Activated naive CD4-positive, alpha-beta T cell treated with anti-CD3 and anti-CD28 coated beads for 36 hours (primary cell): ENCODE results near the gene HNRNPA3. TPM values are rescaled to one million over a fixed set of nuclear protein-coding genes. Genes with fewer than 3 reads are reported as not detected.
"Not testable (repeated sequence)": the region's sequence is repeated elsewhere in the genome, so short reads cannot be mapped to it uniquely, and the experiment has no call there.

ENCODE experiments used
- CTCF ChIA-PET: fragments of 350-600 bp; sonication (Branson Sonifier 250); formaldehyde crosslinking; loops from one replicate; lab custom pipeline; 2021; ENCODE audit warnings: antibody characterized with exemption; lab: Charles Lee
- DNase-seq: peaks from one replicate; pipeline ENCODE4 v3.0.0-alpha.2; 2020
- H3K27ac Mint-ChIP-seq: one replicate; pipeline ENCODE4 v1.8.0; 2021; ENCODE audit warnings: mild to moderate bottlenecking, mixed read lengths
- H3K27me3 Mint-ChIP-seq: one replicate; pipeline ENCODE4 v1.8.0; 2021; ENCODE audit warnings: low read depth, mixed read lengths
- H3K36me3 Mint-ChIP-seq: one replicate; pipeline ENCODE4 v1.8.0; 2021; ENCODE audit warnings: low read depth, mixed read lengths
- H3K4me1 Mint-ChIP-seq: one replicate; pipeline ENCODE4 v1.8.0; 2021; ENCODE audit warnings: low read depth, mixed read lengths
- H3K4me3 Mint-ChIP-seq: one replicate; pipeline ENCODE4 v1.8.0; 2021; ENCODE audit warnings: mild to moderate bottlenecking, moderate library complexity, mixed read lengths
- H3K9me3 Mint-ChIP-seq: one replicate; pipeline ENCODE4 v1.8.0; 2021; ENCODE audit warnings: mixed read lengths
- intact Hi-C: fragments of 100-400 bp; cut with micrococcal nuclease; formaldehyde crosslinking; loops from one replicate; pipeline ENCODE4 v1.15.1; 2023
- total RNA-seq, 2 experiments: library from RNA; stranded (reverse); gene quantifications; one replicate each; pipeline ENCODE4 v1.2.3, GENCODE V29; 2021

HNRNPA3 gene
- total RNA-seq, 2 experiments from 2014 or later = 312 to 340 TPM

DNA sequence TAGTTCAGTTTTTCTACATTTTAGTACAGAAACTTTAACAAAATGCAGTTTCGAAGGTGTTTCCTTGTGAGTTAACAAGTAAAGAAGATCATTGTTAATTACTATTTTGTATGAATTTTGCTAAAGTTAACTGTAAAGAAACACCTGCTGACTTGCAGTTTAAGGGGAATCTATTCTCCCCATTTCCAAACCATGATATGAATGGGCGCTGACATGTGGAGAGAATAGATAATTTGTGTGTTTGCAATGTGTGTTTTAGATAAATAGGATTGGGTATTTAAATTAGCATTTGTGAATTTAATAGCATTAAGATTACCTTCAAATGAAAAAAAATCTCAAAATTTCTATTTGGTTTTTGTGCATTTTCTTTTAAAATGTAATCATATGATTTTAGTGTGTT, 7.2 kb downstream of the HNRNPA3 start:
- CTCF ChIA-PET = not testable (repeated sequence)

DNA sequence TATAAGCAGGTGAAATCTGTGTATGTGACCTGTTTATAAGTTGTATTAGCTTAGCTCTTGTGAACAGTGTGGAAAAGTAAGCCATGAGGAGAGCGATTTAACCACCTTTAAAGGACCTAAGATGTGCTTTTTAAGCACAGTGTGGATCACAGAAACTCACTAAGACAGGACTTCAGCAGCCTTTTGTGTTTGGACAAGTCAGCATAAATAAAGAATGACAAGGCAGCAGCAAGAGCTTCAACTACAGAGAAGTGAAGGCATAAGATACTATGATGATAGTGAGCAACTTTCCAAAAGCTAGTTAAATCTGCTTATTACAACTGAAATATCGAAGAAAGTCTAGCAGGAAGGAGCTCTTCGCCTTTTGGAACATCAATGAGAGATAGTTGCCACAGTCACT, 8.9 kb downstream of the HNRNPA3 start:
- Mint-ChIP-seq H3K27me3 (no peaks in the 10 kb centered on the region), H3K9me3 (no peaks in the 10 kb centered on the region), H3K27ac (peak overlapping the region; percentile 51), H3K4me1 (peaks cover 44% of the 10 kb centered on the region), H3K4me3 (no peak overlapping the region), H3K36me3 (peaks cover 49% of the 10 kb centered on the region)
- DNase-seq = no peak
- intact Hi-C loops = no loop called here
- CTCF ChIA-PET = interaction anchor here (1.0 to 1.8 kb wide), 4 partner anchors 16 to 71 kb away, joined by 3 to 5 read pairs (median 4); no protein-coding TSS in a partner anchor

More for the DNA sequence above, 7.2 kb downstream of the HNRNPA3 start:
- Mint-ChIP-seq H3K4me1 (peaks cover 62% of the 10 kb centered on the region), H3K36me3 (peaks cover 64% of the 10 kb centered on the region)
- intact Hi-C loops, H3K9me3 Mint-ChIP-seq, H3K4me3 Mint-ChIP-seq, H3K27me3 Mint-ChIP-seq, DNase-seq, H3K27ac Mint-ChIP-seq: not testable (repeated sequence)

DNA sequence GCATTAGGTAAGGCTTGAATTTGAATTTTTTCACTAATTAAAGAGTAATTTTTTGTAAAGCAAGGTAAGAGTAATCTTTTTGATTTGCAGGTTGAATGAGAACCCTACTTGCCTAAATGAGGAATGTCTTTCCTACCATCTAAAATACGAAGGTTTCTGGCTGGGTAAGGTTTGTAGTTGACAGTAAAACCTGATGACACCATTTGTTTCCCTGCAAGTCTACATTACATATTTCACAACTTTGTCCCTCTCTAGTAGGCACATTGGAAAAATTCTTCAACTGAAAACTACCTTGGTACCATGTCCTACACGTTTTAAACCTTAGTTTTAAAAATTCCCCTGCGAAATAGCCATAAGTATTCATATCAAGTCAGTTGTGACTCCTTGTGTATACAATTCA, 9.4 kb downstream of the HNRNPA3 start:
- Mint-ChIP-seq H3K27me3 (no peaks in the 10 kb centered on the region), H3K36me3 (peaks cover 46% of the 10 kb centered on the region), H3K27ac (peak overlapping the region; percentile 68), H3K4me3 (no peak overlapping the region), H3K9me3 (no peaks in the 10 kb centered on the region), H3K4me1 (peaks cover 41% of the 10 kb centered on the region)
- intact Hi-C loops = loop anchor here (2.0 kb wide), 1 partner anchor 31 kb away; no protein-coding TSS in a partner anchor
- DNase-seq = no peak
- CTCF ChIA-PET = interaction anchor here (1.0 to 1.8 kb wide), 4 partner anchors 16 to 71 kb away, joined by 3 to 5 read pairs (median 4); no protein-coding TSS in a partner anchor

DNA sequence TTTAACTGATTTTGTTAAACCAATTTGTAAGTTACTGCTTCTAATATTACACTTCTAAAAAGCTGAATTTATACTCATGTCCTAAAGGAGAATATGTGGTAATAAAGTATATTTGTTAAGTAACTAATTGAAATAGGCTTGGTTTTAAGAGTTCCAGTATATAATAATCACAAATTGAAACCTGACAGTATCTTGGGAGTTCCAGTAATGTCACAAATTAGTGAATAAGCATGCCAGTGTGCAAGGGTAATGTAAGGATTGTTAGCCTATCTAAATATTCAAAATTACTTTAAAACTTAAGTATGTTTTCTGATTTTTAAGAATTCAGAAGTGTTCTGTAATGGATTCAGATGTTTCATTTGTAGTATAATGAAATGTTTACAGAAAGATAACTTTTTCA, 10.8 kb downstream of the HNRNPA3 start:
- H3K36me3 Mint-ChIP-seq = peaks cover 39% of the 10 kb centered on the region
- DNase-seq, H3K4me3 Mint-ChIP-seq, CTCF ChIA-PET, H3K27ac Mint-ChIP-seq, H3K27me3 Mint-ChIP-seq, H3K9me3 Mint-ChIP-seq: not testable (repeated sequence)
- H3K4me1 Mint-ChIP-seq = peaks cover 35% of the 10 kb centered on the region
- intact Hi-C loops = loop anchor here (1.0 to 2.0 kb wide), 2 partner anchors 10 to 29 kb away; no protein-coding TSS in a partner anchor

DNA sequence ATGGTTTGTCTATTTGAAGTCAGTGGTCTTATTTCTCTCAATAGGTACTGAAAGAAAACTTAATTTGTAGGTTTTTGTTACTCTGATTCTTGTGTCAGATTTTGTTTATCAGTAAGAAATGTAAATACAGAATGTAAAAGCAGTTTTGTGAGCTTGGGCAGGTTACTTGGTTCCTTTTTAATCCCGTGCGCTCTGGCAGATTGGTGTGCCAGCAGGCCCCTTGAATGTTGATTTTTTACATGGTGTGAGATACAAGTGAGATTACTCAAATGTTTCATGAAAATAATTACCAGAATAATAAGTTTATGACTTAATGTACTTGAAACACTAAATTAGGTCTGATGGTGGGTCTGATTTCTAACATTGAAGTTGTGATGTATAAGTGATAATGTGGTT, 13.4 kb downstream of the HNRNPA3 start:
- Mint-ChIP-seq H3K27ac (peak overlapping the region; percentile 50), H3K4me1 (peaks cover 32% of the 10 kb centered on the region), H3K9me3 (no peaks in the 10 kb centered on the region), H3K27me3 (no peaks in the 10 kb centered on the region), H3K36me3 (peaks cover 39% of the 10 kb centered on the region), H3K4me3 (no peak overlapping the region)
- CTCF ChIA-PET = interaction anchor here (0.6 to 1.9 kb wide), 5 partner anchors 16 to 70 kb away, joined by 3 to 10 read pairs (median 3); no protein-coding TSS in a partner anchor
- intact Hi-C loops = no loop called here
- no peak for DNase-seq

DNA sequence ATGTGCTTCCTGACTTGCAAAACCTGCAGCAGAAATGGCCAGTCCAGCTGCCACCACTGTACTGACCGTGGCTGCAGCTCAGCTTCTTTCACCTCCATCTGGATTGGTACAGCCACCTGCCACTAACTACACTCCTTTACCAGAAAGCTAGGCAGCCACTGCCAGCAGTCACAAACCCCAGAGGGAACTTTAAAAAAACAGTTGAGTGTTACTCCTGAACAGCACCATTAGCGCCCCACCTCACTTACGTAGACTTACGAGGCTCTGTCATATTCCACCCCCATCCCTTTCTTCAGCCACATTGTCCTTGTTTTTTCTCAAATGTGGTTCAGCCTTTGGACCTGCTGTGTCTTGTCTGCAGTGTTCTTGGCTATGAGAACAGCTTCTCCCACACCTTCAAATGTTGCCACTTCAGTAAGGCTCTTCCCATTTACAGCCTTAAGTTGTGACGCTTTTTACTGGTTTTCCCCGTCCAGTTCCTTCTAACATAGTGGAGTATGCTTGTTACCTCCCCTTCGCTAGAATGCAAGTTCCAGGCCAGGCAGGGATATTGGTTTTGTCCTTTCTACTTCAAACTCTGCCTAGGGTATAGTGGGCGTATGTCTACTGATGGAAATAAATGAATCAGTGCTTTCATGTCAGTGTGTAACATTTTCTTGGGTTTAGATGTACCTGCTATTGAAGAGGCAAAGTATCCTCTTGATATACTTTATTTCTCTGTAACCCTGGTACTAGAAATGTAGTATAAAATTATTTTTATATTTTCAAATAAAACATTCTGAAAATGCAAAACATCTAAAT, 17.0 kb downstream of the HNRNPA3 start:
- DNase-seq = no peak
- Mint-ChIP-seq H3K9me3 (no peaks in the 10 kb centered on the region), H3K27ac (peak overlapping the region; percentile 80), H3K36me3 (peaks cover 49% of the 10 kb centered on the region), H3K4me1 (peaks cover 41% of the 10 kb centered on the region), H3K4me3 (no peak overlapping the region), H3K27me3 (no peaks in the 10 kb centered on the region)
- intact Hi-C loops = loop anchor here (1.0 kb wide), 1 partner anchor 12 kb away; no protein-coding TSS in a partner anchor
- CTCF ChIA-PET = interaction anchor here (1.0 to 2.1 kb wide), 3 partner anchors 65 to 106 kb away, joined by 3 to 11 read pairs (median 11); no protein-coding TSS in a partner anchor

DNA sequence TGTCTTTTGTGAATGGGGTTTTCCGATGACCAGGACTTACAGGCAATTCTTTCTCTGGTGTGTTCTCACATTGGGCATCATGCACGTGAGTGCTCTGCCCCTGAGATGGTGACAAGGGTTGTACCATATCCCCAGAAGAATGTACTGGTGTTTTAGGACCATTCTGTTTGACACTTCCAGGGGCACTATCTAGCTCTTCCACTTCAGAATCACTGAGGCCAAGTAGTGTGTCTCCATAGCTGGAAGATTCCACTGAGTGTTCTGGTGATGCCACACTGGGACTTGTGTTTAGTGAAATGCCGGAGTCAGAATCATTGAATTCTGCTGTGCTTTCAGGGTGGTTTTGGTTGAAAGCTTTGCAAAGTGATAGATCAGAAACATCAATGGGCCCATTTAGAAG, 18.7 kb downstream of the HNRNPA3 start:
- no peak overlapping the region for H3K4me3 Mint-ChIP-seq
- intact Hi-C loops = no loop called here
- peaks cover 45% of the 10 kb centered on the region for H3K4me1 Mint-ChIP-seq

DNA sequence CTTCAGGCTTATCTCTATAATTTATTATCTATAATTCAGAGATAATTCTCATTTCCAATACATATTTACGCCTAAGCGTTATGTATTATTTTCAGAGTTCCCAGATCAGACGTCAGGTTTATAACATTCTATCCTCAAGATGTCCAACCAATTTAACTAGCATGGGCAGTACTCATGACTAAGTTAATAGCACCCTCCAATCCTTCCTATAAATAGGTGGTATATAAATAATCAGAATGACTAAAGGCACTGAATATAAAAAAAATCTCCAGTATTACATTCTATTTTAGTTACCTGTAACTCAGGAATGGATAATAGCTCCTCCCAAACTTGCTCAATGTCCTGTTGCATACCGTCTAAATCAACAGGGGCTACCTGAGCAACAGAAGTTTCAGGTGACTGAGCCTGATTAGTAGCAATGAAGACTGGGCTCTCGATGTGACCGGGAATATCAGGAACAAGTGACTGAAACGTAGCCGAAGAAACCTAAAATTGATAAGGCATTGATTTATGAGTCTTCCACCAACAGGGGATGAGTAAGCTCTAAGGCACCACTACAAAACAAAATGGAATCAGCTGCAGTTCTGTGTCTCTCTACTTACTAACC, 19.6 kb downstream of the HNRNPA3 start:
- no peak for DNase-seq
- H3K4me1 Mint-ChIP-seq = peaks cover 46% of the 10 kb centered on the region
- intact Hi-C loops = no loop called here
- no peak overlapping the region for H3K4me3 Mint-ChIP-seq
- H3K27me3 Mint-ChIP-seq = no peaks in the 10 kb centered on the region
- H3K27ac Mint-ChIP-seq = no peak overlapping the region
- peaks cover 57% of the 10 kb centered on the region for H3K36me3 Mint-ChIP-seq
- no peaks in the 10 kb centered on the region for H3K9me3 Mint-ChIP-seq
- CTCF ChIA-PET = interaction anchor here (0.6 to 2.7 kb wide), 9 partner anchors 8 to 351 kb away, joined by 3 to 12 read pairs (median 3); partner anchors contain the start of gene NFE2L2

More for the DNA sequence above, 18.7 kb downstream of the HNRNPA3 start:
- H3K27me3 Mint-ChIP-seq = no peaks in the 10 kb centered on the region
- H3K27ac Mint-ChIP-seq = peak overlapping the region; percentile 71
- DNase-seq = no peak
- no peaks in the 10 kb centered on the region for H3K9me3 Mint-ChIP-seq
- CTCF ChIA-PET = interaction anchor here (1.1 to 2.7 kb wide), 6 partner anchors 9 to 84 kb away, joined by 3 to 12 read pairs (median 3); no protein-coding TSS in a partner anchor
- H3K36me3 Mint-ChIP-seq = peaks cover 57% of the 10 kb centered on the region

DNA sequence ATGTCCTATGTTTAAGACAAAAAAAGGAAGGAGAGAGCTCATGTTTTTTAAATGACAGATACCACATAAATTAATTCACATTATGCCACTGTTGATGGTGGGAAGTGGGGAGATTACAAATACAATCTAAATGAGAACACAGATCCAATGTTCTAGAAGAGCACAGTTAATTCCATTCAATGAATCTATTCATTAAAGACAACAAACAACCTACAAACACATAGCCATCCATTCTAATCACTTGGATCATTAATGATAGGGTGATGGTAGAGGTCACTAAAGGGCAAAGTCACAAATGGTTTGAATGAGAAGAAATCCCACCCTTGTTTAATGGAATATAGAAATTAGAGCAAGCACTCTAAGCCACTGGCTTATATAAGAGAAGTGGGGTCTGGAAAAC, 21.7 kb downstream of the HNRNPA3 start:
- Mint-ChIP-seq H3K9me3 (no peaks in the 10 kb centered on the region), H3K27me3 (no peaks in the 10 kb centered on the region), H3K27ac (peak overlapping the region; percentile 55), H3K4me3 (no peak overlapping the region), H3K36me3 (peaks cover 52% of the 10 kb centered on the region), H3K4me1 (peaks cover 54% of the 10 kb centered on the region)
- intact Hi-C loops = no loop called here
- CTCF ChIA-PET = interaction anchor here (0.8 to 2.0 kb wide), 4 partner anchors 10 to 62 kb away, joined by 3 to 6 read pairs (median 4); partner anchors contain the start of gene NFE2L2
- DNase-seq = no peak

DNA sequence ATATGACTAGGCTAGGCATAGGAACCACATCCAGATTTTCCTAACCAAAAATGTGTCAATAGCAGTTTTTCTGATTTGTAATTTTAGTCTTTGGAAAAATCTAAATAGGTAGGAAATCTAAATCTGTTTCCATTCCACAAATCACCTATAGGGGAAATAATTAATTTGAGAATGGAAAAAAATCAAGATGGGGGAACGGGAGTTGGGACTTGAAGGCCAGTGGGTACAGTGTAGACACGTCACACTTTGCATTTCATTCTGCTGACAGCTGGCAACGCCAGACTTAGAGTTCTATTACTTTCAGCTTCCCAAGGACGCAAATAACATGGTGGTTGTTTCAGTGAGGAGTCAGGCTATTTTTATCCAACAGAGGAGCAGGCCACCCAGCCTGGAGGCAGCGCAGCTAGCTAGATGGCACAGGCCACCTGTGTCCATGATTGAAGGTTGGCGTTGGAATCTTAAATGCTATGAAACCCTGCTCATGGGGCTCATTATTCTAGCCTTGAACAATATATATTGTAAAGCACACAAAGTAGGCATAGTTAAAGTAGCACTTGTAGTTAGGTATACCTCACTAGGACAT, 23.4 kb downstream of the HNRNPA3 start:
- H3K4me1 Mint-ChIP-seq = peaks cover 58% of the 10 kb centered on the region
- peaks cover 46% of the 10 kb centered on the region for H3K36me3 Mint-ChIP-seq
- no peak for DNase-seq
- H3K27ac Mint-ChIP-seq = peak overlapping the region; percentile 21
- no peaks in the 10 kb centered on the region for H3K9me3 Mint-ChIP-seq
- intact Hi-C loops = no loop called here
- CTCF ChIA-PET = interaction anchor here (1.0 to 1.4 kb wide), 2 partner anchors 19 to 71 kb away, joined by 5 to 6 read pairs; no protein-coding TSS in a partner anchor
- H3K27me3 Mint-ChIP-seq = no peaks in the 10 kb centered on the region
- no peak overlapping the region for H3K4me3 Mint-ChIP-seq

DNA sequence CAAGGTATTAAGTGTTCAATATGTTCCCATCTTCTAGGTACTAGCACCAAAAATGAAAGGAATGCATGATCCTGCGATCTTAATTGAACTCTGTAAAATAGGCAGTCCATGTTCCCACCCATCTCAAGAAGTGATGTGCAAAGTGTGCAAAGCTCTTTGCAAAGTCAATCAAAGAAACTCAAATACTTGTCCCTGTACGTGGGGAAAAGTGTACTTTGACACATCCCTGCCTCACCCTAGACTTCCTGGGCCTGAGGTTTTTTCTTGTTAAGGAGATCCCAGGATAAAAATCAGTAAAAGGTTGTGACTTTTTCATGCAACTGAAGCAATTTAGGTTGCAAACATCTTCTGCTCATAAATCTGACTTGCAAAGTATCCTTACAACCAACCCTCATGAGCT, 25.3 kb downstream of the HNRNPA3 start:
- Mint-ChIP-seq H3K4me3 (no peak overlapping the region), H3K9me3 (no peaks in the 10 kb centered on the region), H3K36me3 (peaks cover 29% of the 10 kb centered on the region), H3K4me1 (peaks cover 64% of the 10 kb centered on the region), H3K27me3 (no peaks in the 10 kb centered on the region), H3K27ac (peak overlapping the region; percentile 63)
- intact Hi-C loops = no loop called here
- no peak for DNase-seq
- CTCF ChIA-PET = interaction anchor here (1.1 to 1.8 kb wide), 4 partner anchors 12 to 73 kb away, joined by 3 to 8 read pairs (median 4); no protein-coding TSS in a partner anchor
